DND-41 (cell line): ENCODE results near the gene RAD51B.

ENCODE experiments used
- ATAC-seq: fragments of 200-7000 bp; cut with Tn5 transposase; 3 replicates; pipeline ENCODE4 v1.9.1; 2021; ENCODE audit warnings: low read depth; ENCODE audit not compliant: insufficient read depth
- DNase-seq: peaks from one replicate; pipeline ENCODE4 v3.0.0-alpha.2; 2020
- H2AFZ ChIP-seq: 2 replicates; pipeline ENCODE4 v1.6.0; 2012; ENCODE audit warnings: low read depth, low read length
- H3K27ac ChIP-seq: 2 replicates; pipeline ENCODE4 v1.5.1; 2012; ENCODE audit warnings: low read length, inconsistent platforms
- H3K27me3 ChIP-seq: fragments of 200-600 bp; sonication (generic); 2 replicates; pipeline ENCODE4 v1.6.0; 2012; ENCODE audit warnings: low read length, mild to moderate bottlenecking, inconsistent platforms; ENCODE audit not compliant: insufficient read depth, poor library complexity
- H3K36me3 ChIP-seq: 2 replicates; pipeline ENCODE4 v1.5.1; 2012; ENCODE audit warnings: low read length, inconsistent platforms; ENCODE audit not compliant: insufficient read depth
- H3K4me1 ChIP-seq: 2 replicates; pipeline ENCODE4 v1.5.1; 2012; ENCODE audit warnings: mild to moderate bottlenecking, low read length; ENCODE audit not compliant: insufficient read depth
- H3K4me2 ChIP-seq: 2 replicates; pipeline ENCODE4 v1.6.0; 2012; ENCODE audit warnings: mild to moderate bottlenecking, moderate library complexity, low read length, inconsistent platforms; ENCODE audit not compliant: insufficient read depth
- H3K4me3 ChIP-seq, 2 experiments: fragments of 200-600 bp in 1 of 2; shearing (Covaris generic) in 1 of 2; 2 replicates each; pipeline ENCODE4 v1.5.1; 2012 to 2016; ENCODE audit warnings: inconsistent platforms in 2 of 2, low read length in 2 of 2, mild to moderate bottlenecking in 2 of 2, low read depth in 1 of 2, moderate library complexity in 1 of 2
- H3K79me2 ChIP-seq: 2 replicates; pipeline ENCODE4 v1.6.0; 2012; ENCODE audit warnings: low read length, inconsistent platforms; ENCODE audit not compliant: insufficient read depth
- H3K9ac ChIP-seq: 2 replicates; pipeline ENCODE4 v1.6.0; 2012; ENCODE audit warnings: low read depth, mild to moderate bottlenecking, inconsistent platforms, low read length, moderate library complexity
- H3K9me3 ChIP-seq: 2 replicates; pipeline ENCODE4 v1.5.1; 2012; ENCODE audit warnings: low read length, moderate library complexity, mild to moderate bottlenecking, inconsistent platforms; ENCODE audit not compliant: insufficient read depth, severe bottlenecking
- H4K20me1 ChIP-seq: 2 replicates; pipeline ENCODE4 v1.6.0; 2012; ENCODE audit warnings: low read length; ENCODE audit not compliant: insufficient read depth
- EZH2 ChIP-seq: IDR thresholded peaks from 3 replicates; pipeline ENCODE4 v1.6.1; 2012; ENCODE audit warnings: borderline replicate concordance, low read depth, mild to moderate bottlenecking, moderate library complexity, low read length, inconsistent platforms; ENCODE audit not compliant: severe bottlenecking
- TF ChIP-seq, protein P1 (sequence below): IDR thresholded peaks from 2 replicates; pipeline ENCODE4 v1.5.1; 2012; ENCODE audit warnings: borderline replicate concordance, low read length, moderate library complexity, mild to moderate bottlenecking; ENCODE audit not compliant: poor library complexity, severe bottlenecking; ENCODE audit errors: extremely low read depth

The RAD51B gene

DNA sequence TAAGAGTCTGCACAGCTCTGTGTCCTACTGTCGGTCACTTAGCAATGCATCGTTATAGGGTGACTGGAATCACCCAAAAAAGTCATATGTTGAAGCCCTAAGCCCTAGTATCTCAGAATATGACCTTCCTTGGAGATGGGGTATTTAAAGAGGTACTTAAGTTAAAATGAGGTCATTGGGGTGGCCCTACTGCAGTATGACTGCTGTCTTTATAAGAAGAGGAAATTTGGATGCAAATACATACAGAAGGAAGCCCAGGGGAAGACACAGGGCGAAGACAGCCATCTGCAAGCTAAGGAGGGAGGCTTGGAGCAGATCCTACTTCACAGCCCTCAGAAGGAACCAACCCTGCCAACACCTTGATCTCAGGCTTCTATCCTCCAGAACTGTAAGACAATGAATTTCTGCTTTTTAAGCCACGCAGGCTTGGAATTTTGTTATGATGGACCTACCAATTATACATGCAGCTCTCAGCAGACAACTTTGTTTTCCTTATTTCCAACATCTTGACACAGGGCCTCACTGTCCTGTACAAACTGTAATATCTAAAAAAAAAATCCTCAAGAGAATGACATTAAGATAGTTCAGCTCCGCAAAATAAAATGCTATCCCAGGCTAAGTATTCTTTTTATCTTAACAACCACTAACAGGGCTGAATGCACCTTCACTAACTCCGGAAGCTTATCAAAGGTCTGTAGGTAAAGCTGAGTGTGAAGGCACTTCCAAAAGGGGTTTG, 932.9 kb downstream of the RAD51B start:
- no peak overlapping the region for H3K4me3 ChIP-seq
- no peak overlapping the region for H3K4me2 ChIP-seq
- H3K4me1 ChIP-seq, result no peaks in the 10 kb centered on the region
- ATAC-seq (no peak), DNase-seq (no peak)
- no peaks in the 10 kb centered on the region for H4K20me1 ChIP-seq
- H3K36me3 ChIP-seq, result no peaks in the 10 kb centered on the region
- TF ChIP-seq, protein P1, sequence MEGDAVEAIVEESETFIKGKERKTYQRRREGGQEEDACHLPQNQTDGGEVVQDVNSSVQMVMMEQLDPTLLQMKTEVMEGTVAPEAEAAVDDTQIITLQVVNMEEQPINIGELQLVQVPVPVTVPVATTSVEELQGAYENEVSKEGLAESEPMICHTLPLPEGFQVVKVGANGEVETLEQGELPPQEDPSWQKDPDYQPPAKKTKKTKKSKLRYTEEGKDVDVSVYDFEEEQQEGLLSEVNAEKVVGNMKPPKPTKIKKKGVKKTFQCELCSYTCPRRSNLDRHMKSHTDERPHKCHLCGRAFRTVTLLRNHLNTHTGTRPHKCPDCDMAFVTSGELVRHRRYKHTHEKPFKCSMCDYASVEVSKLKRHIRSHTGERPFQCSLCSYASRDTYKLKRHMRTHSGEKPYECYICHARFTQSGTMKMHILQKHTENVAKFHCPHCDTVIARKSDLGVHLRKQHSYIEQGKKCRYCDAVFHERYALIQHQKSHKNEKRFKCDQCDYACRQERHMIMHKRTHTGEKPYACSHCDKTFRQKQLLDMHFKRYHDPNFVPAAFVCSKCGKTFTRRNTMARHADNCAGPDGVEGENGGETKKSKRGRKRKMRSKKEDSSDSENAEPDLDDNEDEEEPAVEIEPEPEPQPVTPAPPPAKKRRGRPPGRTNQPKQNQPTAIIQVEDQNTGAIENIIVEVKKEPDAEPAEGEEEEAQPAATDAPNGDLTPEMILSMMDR, result no peak
- no peak for TF ChIP-seq EZH2
- H3K9me3 ChIP-seq, result no peaks in the 10 kb centered on the region
- H3K27ac ChIP-seq, result no peak overlapping the region
- no peak overlapping the region for H2AFZ ChIP-seq
- H3K27me3 ChIP-seq, result no peaks in the 10 kb centered on the region
- H3K79me2 ChIP-seq, result no peaks in the 10 kb centered on the region
- no peak overlapping the region for H3K9ac ChIP-seq

DNA sequence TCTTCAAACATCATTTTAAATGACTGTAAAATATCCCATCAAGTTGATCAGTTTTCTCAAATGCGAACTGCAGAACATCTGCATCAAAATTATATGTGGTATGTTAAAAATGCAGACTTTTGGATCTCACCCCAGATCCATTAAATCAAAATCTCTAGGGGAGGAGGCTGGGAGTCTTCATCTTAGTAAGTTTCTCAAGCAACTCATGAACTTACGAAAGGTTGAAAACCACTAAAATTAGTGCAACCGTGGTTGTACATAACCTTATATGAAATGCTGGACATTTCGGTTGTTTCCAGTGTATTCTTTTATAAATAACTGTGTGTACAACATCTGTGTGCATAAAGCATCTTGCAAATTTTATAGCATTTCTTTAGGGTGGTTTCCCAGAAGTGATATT, 934.1 kb downstream of the RAD51B start:
- Histone ChIP-seq H3K4me2 (no peak overlapping the region), H3K27me3 (no peaks in the 10 kb centered on the region), H3K27ac (no peak overlapping the region), H3K9ac (no peak overlapping the region), H3K4me3 (no peak overlapping the region), H2AFZ (no peak overlapping the region), H3K79me2 (no peaks in the 10 kb centered on the region), H3K36me3 (no peaks in the 10 kb centered on the region), H4K20me1 (no peaks in the 10 kb centered on the region), H3K9me3 (no peaks in the 10 kb centered on the region), H3K4me1 (no peaks in the 10 kb centered on the region)
- TF ChIP-seq, protein P1, result no peak
- no peak for TF ChIP-seq EZH2
- ATAC-seq (no peak), DNase-seq (no peak)

DNA sequence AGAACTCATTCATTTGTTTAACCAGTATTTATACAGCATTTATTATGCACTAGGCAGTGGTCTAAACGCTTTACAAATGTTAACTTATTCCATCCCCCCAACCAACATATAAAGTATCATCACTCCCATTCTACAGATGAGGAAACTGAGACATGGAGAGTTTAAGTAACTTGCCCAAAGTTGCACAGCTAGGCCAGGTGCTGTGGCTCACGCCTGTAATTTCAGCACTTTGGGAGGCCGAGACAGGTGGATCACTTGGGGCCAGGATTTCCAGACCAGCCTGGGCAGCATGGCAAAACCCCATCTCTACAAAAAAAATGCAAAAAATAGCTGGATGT, 935.4 kb downstream of the RAD51B start:
- no peak for DNase-seq
- H3K4me2 ChIP-seq, result no peak overlapping the region
- H3K4me1 ChIP-seq, result no peaks in the 10 kb centered on the region
- no peak overlapping the region for H2AFZ ChIP-seq
- no peak overlapping the region for H3K9ac ChIP-seq
- H3K9me3 ChIP-seq, result no peaks in the 10 kb centered on the region
- H3K4me3 ChIP-seq, result no peak overlapping the region
- H3K36me3 ChIP-seq, result no peaks in the 10 kb centered on the region
- H4K20me1 ChIP-seq, result no peaks in the 10 kb centered on the region
- TF ChIP-seq EZH2, result no peak
- TF ChIP-seq, protein P1, result no peak
- H3K27ac ChIP-seq, result no peak overlapping the region
- H3K27me3 ChIP-seq, result no peaks in the 10 kb centered on the region
- H3K79me2 ChIP-seq, result no peaks in the 10 kb centered on the region
- no peak for ATAC-seq
